ENCODE measurements around the gene CACNA1A.

DNA sequence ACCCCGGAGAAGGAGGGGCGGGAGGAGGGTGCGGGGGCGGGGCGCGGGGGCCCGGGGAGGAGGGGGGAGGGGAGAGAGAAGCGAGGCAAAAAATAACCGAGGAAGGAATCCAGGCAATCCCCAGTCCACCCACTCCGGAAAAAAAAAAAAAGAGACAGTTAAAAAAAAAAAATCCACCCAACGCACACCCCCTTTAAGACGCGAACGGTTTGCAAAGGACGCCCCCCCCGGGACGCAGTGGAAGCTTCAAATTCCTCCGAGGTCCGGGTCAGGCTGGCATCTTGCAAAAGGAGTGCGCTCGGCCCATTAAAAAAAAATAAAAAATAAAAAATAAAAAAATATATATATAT lies at the start of gene CACNA1A:
- TF ChIP-seq, protein P1, sequence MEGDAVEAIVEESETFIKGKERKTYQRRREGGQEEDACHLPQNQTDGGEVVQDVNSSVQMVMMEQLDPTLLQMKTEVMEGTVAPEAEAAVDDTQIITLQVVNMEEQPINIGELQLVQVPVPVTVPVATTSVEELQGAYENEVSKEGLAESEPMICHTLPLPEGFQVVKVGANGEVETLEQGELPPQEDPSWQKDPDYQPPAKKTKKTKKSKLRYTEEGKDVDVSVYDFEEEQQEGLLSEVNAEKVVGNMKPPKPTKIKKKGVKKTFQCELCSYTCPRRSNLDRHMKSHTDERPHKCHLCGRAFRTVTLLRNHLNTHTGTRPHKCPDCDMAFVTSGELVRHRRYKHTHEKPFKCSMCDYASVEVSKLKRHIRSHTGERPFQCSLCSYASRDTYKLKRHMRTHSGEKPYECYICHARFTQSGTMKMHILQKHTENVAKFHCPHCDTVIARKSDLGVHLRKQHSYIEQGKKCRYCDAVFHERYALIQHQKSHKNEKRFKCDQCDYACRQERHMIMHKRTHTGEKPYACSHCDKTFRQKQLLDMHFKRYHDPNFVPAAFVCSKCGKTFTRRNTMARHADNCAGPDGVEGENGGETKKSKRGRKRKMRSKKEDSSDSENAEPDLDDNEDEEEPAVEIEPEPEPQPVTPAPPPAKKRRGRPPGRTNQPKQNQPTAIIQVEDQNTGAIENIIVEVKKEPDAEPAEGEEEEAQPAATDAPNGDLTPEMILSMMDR (IDR thresholded peaks at IDR 0.05) = no peak
- TF ChIP-seq POLR2A (IDR thresholded peaks at IDR 0.05) = no peak
